MM.1S (cell line): ENCODE results near the gene PLVAP.

Experiments
- EZH2 ChIP-seq: fragments of 300-600 bp; sonication (generic); optimal IDR thresholded peaks from 2 replicates; pipeline ENCODE3; 2017; ENCODE audit warnings: low read depth, mild to moderate bottlenecking, antibody characterized with exemption, low read length, mixed read lengths
- TF ChIP-seq, protein P1 (sequence below): fragments of 300-600 bp; sonication (generic); IDR thresholded peaks from 2 replicates; pipeline ENCODE4 v1.5.1; 2016; ENCODE audit warnings: antibody characterized with exemption, low read length, mixed read lengths

DNA sequence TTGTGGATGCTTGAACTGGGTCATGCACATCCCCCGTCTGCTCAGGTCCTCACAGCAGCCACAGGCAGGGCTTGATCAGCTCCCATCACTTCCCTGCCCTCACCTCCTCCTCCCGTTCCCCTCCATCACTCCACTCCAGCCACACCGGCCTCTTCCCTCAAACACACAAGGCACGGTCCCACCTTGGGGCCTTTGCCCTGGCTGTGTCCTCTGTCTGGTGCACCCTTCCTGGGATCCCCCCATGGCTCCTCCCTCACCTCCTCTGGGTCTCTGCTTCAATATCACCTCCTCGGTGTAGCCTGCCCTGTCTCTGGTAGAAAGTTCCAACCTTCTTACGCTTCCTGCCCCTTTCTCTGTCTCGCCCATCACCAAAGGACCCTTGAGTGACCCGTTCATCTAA is 23.8 kb downstream of the PLVAP start:
- TF ChIP-seq EZH2, result no peak
- TF ChIP-seq, protein P1, sequence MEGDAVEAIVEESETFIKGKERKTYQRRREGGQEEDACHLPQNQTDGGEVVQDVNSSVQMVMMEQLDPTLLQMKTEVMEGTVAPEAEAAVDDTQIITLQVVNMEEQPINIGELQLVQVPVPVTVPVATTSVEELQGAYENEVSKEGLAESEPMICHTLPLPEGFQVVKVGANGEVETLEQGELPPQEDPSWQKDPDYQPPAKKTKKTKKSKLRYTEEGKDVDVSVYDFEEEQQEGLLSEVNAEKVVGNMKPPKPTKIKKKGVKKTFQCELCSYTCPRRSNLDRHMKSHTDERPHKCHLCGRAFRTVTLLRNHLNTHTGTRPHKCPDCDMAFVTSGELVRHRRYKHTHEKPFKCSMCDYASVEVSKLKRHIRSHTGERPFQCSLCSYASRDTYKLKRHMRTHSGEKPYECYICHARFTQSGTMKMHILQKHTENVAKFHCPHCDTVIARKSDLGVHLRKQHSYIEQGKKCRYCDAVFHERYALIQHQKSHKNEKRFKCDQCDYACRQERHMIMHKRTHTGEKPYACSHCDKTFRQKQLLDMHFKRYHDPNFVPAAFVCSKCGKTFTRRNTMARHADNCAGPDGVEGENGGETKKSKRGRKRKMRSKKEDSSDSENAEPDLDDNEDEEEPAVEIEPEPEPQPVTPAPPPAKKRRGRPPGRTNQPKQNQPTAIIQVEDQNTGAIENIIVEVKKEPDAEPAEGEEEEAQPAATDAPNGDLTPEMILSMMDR, result no peak
